Adrenal gland (tissue), 5 donors: ENCODE results near the gene BTBD9.

Experiments used
- POLR2A ChIP-seq, 2 donors: fragments of 450-650 bp; IDR thresholded peaks; one replicate each; pipeline ENCODE4 v1.6.1; 2017; ENCODE audit warnings: antibody characterized with exemption in 2 of 2, mild to moderate bottlenecking in 2 of 2, moderate library complexity in 1 of 2
- TF ChIP-seq, protein P1 (sequence below), 6 experiments: fragments of 450-650 bp in 4 of 6; fragments of 200-600 bp in 2 of 6; sonication (generic) in 1 of 6; IDR thresholded peaks; 1 replicate in 5 of 6; 2 replicates in 1 of 6; pipeline versions ENCODE4 v1.5.1 to v1.8.0; 2016 to 2021; ENCODE audit warnings: antibody characterized with exemption in 6 of 6, mild to moderate bottlenecking in 2 of 6, moderate library complexity in 1 of 6
- donor health status: DM: no; HTN: no; CAD: no.

DNA sequence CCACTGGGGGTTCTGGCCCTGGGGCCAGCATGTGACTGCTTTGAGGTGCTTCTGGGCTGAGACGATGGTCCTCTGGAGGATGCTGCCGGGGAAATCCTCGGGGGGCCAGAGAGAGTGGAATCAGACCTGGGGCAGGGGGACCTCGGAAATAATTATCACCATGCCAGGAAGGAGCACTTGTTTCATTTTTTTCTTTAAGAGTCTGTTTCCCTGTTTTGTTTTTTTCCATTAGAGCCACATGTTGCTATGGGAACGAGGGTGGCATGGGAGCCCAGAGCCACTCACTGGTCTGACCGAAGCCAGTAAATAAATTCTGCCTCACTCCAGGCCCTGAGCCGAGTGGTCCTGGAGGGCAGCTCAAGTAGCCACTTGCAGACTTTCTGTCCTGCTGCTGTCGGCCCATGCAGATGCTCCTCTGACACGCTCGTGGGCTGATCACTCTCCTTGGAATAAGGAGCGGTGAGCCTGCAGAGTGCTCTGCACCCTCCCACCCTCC, 455.1 kb downstream of the BTBD9 start:
- TF ChIP-seq, protein P1, sequence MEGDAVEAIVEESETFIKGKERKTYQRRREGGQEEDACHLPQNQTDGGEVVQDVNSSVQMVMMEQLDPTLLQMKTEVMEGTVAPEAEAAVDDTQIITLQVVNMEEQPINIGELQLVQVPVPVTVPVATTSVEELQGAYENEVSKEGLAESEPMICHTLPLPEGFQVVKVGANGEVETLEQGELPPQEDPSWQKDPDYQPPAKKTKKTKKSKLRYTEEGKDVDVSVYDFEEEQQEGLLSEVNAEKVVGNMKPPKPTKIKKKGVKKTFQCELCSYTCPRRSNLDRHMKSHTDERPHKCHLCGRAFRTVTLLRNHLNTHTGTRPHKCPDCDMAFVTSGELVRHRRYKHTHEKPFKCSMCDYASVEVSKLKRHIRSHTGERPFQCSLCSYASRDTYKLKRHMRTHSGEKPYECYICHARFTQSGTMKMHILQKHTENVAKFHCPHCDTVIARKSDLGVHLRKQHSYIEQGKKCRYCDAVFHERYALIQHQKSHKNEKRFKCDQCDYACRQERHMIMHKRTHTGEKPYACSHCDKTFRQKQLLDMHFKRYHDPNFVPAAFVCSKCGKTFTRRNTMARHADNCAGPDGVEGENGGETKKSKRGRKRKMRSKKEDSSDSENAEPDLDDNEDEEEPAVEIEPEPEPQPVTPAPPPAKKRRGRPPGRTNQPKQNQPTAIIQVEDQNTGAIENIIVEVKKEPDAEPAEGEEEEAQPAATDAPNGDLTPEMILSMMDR (IDR thresholded peaks at IDR 0.05), result no peak
- TF ChIP-seq POLR2A (IDR thresholded peaks at IDR 0.05), result no peak
